Colon (tissue), 2 donors: ENCODE data around the gene RCOR1.
"Not testable (repeated sequence)": the region's sequence is repeated elsewhere in the genome, so short reads cannot be mapped to it uniquely, and the experiment has no call there.

ENCODE experiments used
- FAIRE-seq: peaks from 2 replicates; lab custom pipeline; 2012; peaks lifted over from hg19 to GRCh38; lab: Jason Lieb, UNC
- donor health status: control.
- donor health status: control.

RCOR1 gene

DNA sequence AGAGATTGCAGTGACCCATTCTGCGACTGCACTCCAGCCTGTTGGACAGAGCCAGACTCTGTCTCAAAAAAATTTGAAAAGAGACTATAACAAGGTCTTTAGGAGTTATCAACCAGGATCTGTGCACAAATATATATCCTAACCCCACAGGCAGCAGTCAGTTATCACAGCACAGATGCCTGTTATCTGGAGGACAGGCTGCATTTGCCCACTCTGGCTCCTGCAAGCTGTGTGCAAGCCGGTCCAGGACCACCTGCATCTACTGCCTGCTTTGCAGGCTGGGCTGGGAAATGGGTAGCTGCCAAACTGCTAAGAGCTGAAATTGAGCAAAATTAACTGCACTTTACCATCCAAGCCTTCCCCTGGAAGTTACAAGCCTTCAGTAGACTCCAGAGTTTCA lies 21.4 kb upstream of the RCOR1 start:
- FAIRE-seq = no peak

DNA sequence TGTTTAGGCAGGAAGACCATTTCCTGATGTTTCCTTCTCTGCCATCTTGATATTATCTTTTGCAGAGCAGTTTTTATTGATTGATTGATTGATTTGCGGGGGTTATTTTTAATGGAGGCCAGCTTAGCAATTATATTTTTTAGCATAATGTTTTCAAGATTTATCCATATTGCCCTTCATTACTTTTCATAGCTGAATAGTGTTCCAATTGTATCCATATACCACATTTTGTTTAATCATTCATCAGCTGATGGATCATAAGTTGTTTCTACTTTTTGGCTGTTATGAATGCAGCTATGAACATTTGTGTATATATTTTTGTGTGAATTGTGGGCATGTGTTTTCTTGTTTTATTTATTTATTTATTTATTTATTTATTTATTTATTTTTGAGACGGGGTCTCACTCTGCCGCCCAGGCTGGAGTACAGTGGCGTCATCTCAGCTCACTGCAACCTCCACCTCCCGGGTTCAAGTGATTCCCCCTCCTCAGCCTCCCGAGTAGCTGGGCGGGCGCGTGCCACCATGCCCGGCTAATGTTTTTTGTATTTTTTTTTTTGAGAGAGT lies 20.9 kb upstream of the RCOR1 start:
- no peak for FAIRE-seq

DNA sequence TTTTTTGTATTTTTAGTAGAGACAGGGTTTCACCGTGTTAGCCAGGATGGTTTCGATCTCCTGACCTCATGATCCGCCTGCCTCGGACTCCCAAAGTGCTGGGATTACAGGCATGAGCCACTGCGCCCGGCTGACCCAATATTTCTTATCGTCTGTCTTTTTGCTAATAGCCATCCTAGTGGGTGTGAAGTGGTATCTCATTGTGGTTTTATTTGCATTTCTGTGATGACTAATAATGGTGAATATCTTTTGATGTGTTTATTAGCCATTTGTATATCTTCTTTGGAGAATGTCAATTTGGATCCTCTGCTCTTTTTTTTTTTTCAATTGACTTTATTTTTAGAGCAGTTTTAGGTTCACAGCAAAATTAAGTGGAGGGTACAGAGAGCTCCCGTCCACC lies 19.3 kb upstream of the RCOR1 start:
- not testable (repeated sequence) for FAIRE-seq

DNA sequence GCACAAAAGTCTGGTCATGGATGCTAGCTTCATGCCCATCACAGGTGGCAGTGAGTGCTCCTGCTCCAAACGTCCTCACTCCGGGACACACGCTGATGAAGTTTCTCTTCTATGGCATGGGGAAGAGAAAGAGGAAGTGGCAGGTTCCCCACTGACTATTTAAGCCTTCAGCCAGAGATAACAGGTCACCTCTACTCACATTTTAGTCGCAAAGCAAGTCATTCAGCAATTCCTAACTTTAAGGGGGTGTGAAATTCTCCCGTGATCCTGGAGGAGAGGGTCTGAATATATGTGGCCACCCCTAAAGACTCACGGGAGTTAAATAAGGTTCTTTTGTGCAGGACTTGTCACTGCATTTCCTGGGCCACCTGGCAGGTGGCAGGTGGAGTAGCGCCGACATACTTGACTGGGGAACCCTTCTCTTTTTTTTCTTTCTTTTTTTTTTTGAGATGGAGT lies 18.8 kb upstream of the RCOR1 start:
- FAIRE-seq = no peak

DNA sequence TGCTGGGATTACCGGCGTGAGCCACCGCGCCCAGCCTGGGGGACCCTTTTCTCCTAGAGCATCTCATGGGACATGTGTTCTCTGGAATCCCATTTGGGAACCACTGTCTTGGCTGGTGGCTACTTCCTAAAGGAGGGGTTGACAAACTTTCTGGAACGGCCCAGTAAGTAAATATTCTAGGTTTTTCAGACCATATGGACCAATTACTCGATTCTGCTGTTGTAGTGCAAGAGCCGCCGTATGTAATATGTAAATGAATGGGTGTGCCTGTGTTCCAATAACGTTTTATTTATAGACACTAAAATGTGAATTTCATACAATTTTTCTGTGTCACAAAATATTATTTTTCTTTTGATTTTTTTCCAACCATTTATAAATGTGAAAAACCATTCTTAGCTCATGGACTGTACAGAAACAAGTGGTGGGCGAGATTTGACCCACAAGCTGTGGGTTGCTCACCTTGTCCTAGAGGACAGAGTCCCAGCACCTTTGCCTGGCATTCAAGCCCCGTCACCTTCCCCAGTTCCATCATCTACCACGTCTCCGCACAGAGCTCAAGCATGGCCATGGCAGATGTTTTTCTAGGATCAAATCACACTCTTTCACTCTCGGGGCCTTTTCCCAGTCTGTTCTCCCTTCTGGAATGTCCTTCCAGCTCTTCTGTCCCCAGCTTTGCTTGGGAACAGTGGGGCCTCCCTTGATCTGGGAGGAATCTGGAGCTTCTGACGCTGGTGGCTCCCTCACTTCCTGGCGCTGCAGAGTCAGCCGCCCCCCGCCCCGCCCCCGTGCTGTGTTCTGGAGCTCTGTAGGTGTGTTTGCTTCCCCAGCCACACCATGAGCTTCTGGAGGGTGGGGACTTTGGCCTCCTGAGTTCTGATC lies 17.9 kb upstream of the RCOR1 start:
- FAIRE-seq = no peak

DNA sequence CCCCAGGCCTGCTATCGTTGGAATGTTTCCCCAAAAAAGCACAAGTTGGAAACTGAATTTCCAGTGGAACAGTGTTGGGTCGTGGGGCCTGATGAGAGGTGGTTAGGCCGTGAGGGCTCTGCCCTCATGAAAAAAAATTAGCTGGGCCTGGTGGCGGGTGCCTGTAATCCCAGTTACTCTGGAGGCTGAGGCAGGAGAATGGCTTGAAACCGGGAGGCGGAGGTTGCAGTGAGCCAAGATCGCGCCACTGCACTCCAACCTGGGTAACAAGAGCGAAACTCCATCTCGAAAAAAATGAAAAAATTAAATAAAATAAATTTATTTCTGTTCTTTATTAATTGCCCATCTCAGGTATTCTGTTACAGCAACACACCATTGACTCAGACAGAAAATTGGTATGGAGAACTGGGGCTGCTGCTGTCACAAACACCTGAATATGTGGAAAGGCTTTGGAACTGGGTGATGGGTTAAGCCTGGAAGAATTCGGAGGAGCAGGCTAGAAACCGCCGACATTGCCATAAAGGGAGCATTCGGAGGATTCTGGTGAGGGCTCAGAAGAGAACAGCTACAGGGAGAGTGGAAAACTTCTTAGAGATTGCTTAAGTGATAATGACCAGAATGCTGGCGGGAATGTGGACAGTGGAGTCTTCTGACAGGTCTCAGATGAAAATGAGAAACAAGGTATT lies 17.1 kb upstream of the RCOR1 start:
- FAIRE-seq = no peak

DNA sequence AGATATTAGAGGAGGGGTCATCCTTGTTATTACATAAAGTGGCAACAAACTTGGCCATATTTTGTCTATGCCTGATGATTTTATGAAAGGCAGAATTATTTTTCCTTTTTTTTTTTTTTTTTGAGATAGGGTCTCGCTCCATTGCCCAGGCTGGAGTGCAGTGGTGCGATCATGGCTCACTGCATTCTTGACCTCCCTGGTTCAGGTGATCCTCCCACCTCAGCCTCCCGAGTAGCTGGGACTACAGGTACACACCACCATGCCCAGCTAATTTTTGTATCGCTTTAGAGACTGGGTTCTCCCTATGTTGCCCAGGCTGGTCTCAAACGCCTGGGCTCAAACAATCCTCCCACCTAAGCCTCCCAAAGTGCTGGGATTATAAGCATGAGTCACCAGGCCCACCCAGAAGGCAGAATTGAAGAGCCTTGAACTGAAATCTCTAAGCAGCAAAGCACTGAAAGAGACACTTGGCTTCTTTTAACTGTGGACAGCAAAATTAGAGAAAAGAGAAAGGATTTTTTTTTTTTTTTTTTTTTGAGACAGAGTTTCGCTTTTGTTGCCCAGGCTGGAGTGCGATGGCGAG lies 16.5 kb upstream of the RCOR1 start:
- not testable (repeated sequence) for FAIRE-seq

DNA sequence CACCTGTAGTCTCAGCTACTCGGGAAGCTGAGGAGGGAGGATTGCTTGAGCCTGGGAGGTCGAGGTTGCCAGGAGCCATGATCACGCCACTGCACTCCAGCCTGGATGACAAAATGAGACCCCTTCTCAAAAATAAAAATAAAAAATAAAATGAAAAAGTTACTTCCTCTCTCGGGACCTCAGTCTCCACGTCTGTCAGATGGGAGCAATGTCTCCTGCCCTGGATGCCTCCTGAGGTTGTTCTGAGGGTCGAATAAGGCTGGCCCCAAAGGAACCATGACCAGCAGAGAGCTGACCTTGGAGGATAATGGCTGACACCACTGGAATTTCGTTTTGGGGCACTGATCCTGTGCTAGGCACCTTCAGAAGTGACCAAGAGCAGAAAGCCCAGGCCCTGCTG lies 13.6 kb upstream of the RCOR1 start:
- no peak for FAIRE-seq

DNA sequence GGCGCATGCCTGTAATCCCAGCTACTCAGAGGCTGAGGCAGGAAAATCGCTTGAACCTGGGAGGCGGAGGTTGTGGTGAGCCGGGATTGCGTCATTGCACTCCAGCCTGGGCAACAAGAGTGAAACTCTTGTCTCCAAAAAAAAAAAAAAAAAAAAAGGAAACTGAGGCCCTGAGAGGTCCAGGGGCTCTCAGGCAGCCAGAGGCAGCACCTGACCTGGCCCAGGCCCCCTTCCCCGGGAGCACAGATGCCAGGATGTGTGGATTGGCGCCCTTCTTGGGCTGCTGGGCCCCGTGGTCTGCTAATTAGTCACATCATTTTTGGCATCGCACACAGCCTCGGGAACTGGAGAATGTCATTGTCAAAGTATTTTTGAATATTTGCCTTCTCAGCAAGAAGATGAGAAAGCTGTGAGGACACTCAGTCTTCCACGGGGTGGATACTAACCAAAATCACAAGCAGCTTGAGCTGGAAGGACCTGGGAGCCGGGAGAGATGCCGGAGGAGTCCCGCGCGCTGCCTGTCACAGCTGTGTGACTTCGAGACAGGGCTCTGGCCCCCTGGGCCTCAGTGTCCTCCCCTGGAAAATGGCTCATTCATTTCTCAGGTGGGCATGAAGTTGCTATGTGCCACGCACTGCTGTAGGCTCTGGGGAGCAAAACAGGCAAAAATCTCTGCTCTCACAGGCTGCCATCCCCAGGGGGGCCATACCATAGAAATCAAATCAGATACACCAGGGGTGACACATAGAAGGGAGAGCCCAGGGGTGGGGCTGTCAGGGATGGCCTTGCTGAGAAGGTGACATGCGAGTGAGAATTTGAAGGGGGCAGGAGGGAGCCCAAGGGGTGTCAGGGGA lies 12.5 kb upstream of the RCOR1 start:
- no peak for FAIRE-seq

DNA sequence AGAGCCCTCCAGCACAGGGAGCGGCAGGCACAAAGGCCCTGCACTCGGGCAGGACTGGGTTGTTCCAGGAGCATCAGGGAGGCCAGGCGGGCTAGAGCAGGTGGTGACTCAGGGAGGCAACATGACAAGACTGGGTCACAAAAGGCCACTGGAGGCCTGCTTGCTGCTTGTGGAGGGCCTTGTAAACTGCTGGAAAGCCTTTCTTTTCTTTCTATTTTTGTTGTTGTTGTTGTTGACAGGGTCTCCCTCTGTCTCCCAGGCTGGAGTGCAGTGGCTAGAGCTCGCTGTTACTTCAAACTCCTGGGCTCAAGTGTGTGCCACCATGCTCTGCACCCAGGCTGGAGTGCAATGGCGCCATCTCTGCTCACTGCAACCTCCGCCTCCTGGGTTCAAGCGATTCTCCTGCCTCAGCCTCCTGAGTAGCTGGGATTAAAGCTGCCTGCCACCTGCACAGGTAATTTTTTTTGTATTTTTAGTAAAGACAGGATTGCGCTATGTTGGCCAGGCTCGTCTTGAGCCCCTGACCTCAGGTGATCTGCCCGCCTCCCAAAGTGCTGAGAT lies 11.8 kb upstream of the RCOR1 start:
- FAIRE-seq = no peak

DNA sequence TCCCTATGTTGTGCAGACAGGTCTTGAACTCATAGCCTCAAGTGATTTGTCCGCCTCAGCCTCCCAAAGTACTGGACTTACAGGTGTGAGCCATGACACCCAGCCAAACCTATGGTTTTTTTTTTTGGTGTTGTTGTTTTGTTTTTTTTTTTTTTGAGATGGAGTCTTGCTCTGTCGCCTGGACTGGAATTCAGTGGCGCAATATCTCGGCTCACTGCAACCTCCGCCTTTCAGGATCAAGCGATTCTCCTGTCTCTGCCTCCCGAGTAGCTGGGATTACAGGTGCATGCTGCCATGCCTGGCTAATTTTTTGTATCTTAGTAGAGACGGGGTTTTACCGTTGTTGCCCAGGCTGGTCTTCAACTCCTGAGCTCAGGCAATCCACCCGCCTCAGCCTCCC lies 11.3 kb upstream of the RCOR1 start:
- no peak for FAIRE-seq

DNA sequence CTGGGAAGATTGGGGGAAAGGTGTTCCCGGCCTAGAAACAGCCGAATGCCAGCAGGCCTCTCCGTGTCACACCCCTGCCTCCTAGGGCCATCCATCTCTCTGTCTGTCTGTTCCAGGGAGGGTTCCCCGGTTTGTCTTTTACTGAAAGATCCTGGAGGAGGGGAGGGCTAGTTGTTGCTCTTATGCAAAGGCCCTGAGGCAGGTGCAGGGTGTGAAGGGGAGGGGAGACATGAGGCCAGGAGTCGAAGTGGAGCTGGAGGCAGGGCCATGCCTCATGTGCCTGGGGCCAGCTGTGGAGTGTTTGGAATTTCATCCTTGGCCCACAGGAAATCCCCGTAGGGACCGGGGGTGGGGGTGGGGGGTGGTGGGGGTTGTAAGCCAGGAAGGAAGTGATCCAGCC lies 8.7 kb upstream of the RCOR1 start:
- no peak for FAIRE-seq

DNA sequence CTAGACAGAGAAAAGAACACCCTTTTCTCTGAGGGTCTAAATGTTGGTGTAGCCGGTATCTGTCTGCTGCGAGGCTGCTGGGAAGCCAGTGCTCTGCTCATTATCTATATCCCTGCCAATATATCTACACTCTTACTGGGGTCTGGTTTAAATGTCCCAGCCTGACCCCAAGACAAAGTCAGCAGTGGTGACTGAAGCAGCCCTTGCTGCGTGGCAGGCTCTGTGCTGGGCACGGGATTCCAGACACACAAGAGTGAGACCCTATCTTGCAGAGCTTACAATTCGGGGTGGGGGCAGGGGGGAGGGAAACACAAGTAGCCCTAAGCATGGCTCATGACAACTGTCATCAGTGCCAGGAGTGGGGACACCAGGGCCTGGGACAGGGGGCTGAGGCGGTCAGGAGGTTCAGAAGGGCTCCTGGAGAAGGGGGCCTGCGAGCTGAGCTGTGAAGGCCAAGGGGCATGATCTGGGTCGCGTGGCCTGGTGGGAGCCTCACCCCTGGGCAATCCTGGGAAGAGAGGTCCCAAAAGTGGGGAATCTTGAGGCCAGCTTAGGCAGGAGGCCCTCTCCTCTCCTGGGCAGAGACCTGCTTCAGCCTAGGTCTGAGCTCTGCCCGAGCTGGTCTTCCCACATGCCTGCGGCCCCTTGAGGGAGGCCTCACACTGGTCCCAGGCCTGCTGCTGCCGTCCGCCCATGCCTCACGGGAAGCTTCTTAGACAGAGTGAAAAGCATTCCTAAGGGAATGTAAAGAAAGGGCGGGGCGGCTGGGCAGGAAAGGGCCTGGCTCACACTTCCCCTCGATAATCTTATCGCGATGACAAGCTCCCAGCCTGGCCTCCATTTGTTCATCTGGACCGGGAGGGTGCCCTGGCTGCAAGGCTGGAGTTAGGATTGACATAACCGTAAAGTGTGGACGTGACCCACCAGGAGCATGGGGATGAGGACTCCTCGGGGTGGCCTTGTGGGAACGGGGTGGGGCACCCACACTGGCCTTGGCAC lies 7.3 kb upstream of the RCOR1 start:
- FAIRE-seq = no peak

DNA sequence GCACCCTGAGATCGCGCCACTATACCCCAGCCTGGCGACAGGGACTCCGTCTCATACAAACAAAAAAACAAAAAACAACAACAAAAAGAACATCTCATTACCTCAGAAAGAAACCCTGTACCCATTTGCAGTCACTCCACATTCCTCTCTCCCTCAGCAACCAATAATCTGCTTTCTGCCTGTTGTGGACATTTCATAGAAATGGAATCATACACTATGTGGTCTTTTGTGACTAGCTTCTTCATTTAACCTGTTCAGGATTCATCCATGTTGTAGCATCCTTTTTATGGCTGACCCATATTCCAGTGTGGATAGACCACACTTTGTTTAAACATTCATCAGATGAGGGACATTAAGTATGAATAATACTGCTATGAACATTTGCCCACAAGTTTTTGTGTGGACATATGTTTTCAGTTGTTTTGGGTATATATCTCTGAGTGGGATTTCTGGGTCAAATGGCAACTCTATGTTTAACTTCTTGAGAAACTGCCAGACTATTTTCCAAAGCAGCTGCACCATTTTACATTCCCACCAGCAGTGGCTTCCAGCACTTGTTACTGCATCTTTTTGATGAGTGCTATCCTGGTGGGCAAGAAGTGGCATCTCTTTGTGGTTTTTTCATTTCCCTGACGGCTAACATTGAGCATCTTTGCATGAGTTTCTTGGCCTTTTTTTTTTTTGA lies 5.9 kb upstream of the RCOR1 start:
- no peak for FAIRE-seq

DNA sequence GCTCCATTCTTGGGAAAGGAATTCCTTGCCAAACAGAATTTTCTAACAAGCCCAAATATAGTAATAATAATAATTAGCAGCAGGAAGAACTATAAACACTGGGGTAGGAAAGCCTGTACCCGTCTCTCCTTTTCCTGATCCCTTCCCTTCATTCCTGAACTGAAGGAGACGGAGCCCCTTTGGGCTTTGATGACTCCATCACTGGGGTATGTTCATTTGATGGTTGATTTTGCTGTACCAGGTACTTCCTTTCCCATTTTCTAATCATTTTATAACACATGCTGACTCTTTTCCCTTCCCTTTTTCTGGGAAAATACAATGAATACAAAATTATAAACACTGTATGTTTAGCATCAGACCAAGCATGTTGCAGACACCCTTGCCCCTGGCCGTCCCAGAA lies 3.6 kb upstream of the RCOR1 start:
- FAIRE-seq = no peak

DNA sequence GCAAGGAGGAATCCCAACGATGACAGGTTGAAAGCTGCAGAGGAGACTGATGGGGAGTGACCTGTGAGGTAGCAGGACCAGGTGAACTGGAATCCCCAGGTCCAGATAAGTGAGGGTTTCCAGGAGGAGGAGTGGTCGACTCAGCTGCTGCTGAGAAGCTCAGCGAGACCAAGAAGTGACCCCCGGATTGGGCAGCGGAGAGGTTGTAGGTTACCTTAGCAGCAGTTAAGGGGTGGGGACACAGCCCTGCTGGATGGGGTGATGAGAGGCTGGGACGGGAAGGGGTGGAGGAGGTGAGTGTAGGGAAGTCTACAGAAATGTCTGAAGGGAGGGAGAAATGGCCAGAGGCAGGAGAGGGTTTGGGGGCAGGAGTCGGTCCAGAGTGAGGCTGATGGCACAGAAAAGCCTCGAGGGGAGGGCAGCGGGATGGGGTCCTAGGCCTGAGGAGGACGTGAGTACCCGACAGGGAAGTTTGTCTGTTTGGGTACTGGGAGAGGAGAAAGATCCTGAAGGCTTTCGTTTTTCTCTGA lies 2.6 kb upstream of the RCOR1 start:
- FAIRE-seq = no peak

DNA sequence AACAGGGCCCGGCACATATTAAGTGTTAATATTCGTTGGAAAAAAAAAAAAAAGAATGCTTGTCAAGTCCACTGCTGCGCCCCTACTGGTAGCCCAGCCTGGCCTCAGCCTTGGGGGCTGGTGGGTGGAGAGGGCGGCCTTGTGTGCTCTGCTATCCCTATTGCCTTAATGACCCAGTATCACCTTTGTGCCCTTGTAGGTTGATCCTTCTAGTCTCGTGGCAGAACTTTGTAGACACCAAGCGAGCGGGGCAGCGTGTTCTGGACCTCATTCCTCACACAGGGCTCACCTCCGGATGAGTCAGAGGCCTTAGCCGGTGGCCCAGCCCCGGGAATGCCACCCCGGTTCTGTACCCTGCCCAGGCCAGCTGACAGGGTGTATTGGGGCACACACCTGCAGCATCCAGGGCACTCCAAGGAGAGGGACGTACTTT lies 1.8 kb upstream of the RCOR1 start:
- FAIRE-seq = no peak

DNA sequence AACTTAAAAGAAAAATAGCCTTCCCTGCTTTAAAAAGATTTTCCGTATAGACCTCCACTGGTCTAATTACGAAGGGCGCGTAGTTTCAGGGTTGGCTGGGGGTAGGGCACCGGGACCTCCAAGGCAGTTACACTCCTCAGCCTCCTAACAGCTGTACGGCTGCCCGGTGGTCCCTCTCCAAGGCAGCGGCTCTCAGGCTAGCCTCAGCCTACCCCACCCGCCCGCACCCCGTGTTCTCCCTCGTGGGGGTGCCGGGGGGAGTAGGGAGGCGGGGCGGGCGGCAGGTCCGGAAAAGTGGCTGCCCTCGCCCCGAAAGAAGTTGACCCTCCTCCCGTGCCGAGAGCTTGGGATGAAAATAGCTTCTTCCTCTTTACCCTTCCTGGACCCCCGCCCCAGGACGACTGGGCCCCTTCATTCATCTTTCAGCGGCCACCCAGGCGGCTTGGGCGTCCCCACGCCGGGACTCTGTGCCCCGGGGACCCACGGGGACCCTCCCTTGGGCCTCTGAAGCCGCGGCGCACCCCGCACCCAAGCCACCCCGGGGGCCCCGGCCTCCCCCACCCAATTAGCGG lies 991 bp upstream of the RCOR1 start:
- no peak for FAIRE-seq

DNA sequence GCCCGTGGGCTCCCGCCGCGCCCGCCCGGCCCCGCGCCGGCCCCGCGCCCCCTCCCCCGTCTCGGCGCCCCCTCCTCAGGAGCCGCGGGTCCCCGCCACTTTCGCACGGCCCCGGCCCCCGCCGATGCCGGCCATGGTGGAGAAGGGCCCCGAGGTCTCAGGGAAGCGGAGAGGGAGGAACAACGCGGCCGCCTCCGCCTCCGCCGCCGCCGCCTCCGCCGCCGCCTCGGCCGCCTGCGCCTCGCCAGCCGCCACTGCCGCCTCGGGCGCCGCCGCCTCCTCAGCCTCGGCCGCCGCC lies 263 bp downstream of the RCOR1 start:
- FAIRE-seq = no peak
